GM23338 (cell line): ENCODE results near the gene TBC1D5. TPM values are rescaled to one million over a fixed set of nuclear protein-coding genes. Genes with fewer than 3 reads are reported as not detected.

Source experiments
- ATAC-seq: fragments of 200-7000 bp; cut with Tn5 transposase; 3 replicates; pipeline ENCODE4 v1.9.1; 2020
- DNase-seq: peaks from one replicate; pipeline ENCODE4 v3.0.0-alpha.2; 2015; ENCODE audit warnings: low spot score
- H2AFZ ChIP-seq: fragments of 200-600 bp; sonication (generic); 2 replicates; pipeline ENCODE4 v1.8.0; 2016; ENCODE audit warnings: antibody characterized with exemption, mild to moderate bottlenecking, moderate library complexity
- H3F3A ChIP-seq: fragments of 200-600 bp; sonication (generic); replicated peaks from 2 replicates; pipeline ENCODE4 v1.8.0; 2017; ENCODE audit warnings: antibody characterized with exemption, mixed run types, low read depth
- H3K27ac ChIP-seq: fragments of 200-600 bp; sonication (generic); 2 replicates; pipeline ENCODE4 v1.6.1; 2016; ENCODE audit warnings: low read depth
- H3K27me3 ChIP-seq: fragments of 200-600 bp; sonication (generic); 2 replicates; pipeline ENCODE4 v1.8.0; 2016; ENCODE audit warnings: mild to moderate bottlenecking, mixed run types, moderate library complexity; ENCODE audit not compliant: insufficient read depth
- H3K36me3 ChIP-seq: fragments of 200-600 bp; sonication (generic); 2 replicates; pipeline ENCODE4 v1.8.0; 2016; ENCODE audit warnings: mild to moderate bottlenecking; ENCODE audit not compliant: insufficient read depth
- H3K4me1 ChIP-seq: fragments of 200-600 bp; sonication (generic); 2 replicates; pipeline ENCODE4 v1.8.0; 2016; ENCODE audit warnings: mild to moderate bottlenecking, moderate library complexity; ENCODE audit not compliant: insufficient read depth
- H3K4me2 ChIP-seq: fragments of 200-600 bp; sonication (generic); 2 replicates; pipeline ENCODE4 v1.7.1; 2017; ENCODE audit warnings: mixed run types
- H3K4me3 ChIP-seq: fragments of 200-600 bp; sonication (generic); 2 replicates; pipeline ENCODE4 v1.6.1; 2016; ENCODE audit warnings: mixed run types
- H3K79me2 ChIP-seq: fragments of 200-600 bp; sonication (generic); replicated peaks from 2 replicates; pipeline ENCODE4 v1.8.0; 2017; ENCODE audit warnings: mild to moderate bottlenecking; ENCODE audit not compliant: insufficient read depth
- H3K9me2 ChIP-seq: fragments of 200-600 bp; sonication (generic); 2 replicates; pipeline ENCODE4 v1.8.0; 2017; ENCODE audit not compliant: insufficient read depth
- H4K20me1 ChIP-seq: fragments of 200-600 bp; sonication (generic); replicated peaks from 2 replicates; pipeline ENCODE4 v1.8.0; 2017; ENCODE audit warnings: mild to moderate bottlenecking; ENCODE audit not compliant: insufficient read depth
- H3K27ac Mint-ChIP-seq: 2 replicates; pipeline ENCODE4 v1.8.0; 2020; ENCODE audit warnings: inconsistent platforms, mild to moderate bottlenecking, moderate library complexity, mixed read lengths
- H3K27me3 Mint-ChIP-seq: 3 replicates; pipeline ENCODE4 v1.8.0; 2022; ENCODE audit warnings: low read depth, mild to moderate bottlenecking, moderate library complexity, mixed read lengths, inconsistent platforms; ENCODE audit not compliant: insufficient read depth, poor library complexity
- H3K36me3 Mint-ChIP-seq: 3 replicates; pipeline ENCODE4 v1.8.0; 2021; ENCODE audit warnings: low read depth, mild to moderate bottlenecking, inconsistent platforms, moderate library complexity, mixed read lengths
- H3K4me1 Mint-ChIP-seq: 3 replicates; pipeline ENCODE4 v1.8.0; 2020; ENCODE audit warnings: mild to moderate bottlenecking, inconsistent platforms, mixed read lengths
- H3K4me3 Mint-ChIP-seq: 3 replicates; pipeline ENCODE4 v1.8.0; 2021; ENCODE audit warnings: moderate library complexity, mild to moderate bottlenecking, inconsistent platforms, mixed read lengths
- H3K9me3 Mint-ChIP-seq: 3 replicates; pipeline ENCODE4 v1.8.0; 2020; ENCODE audit warnings: moderate library complexity, mild to moderate bottlenecking, inconsistent platforms, mixed read lengths
- CREB1 ChIP-seq: fragments of 250-450 bp; sonication (Bioruptor Pico); IDR thresholded peaks from 2 replicates; pipeline ENCODE4 v1.5.0; 2020; ENCODE audit warnings: low read depth, mild to moderate bottlenecking, moderate library complexity
- EZH2 ChIP-seq: fragments of 200-600 bp; sonication (generic); IDR thresholded peaks from one replicate; pipeline ENCODE4 v1.8.0; 2017; ENCODE audit warnings: antibody characterized with exemption, mild to moderate bottlenecking, low read depth; ENCODE audit not compliant: unreplicated experiment
- EZH2phosphoT487 ChIP-seq: fragments of 200-600 bp; sonication (generic); IDR thresholded peaks from one replicate; pipeline ENCODE4 v1.8.1; 2018; ENCODE audit warnings: antibody characterized with exemption; ENCODE audit not compliant: unreplicated experiment
- NANOG ChIP-seq: IDR thresholded peaks from 2 replicates; pipeline ENCODE4 v1.6.1; 2016; ENCODE audit warnings: antibody characterized with exemption, borderline replicate concordance
- POLR2AphosphoS5 ChIP-seq: IDR thresholded peaks from 2 replicates; pipeline ENCODE4 v1.6.1; 2016; ENCODE audit warnings: antibody characterized with exemption, low read depth
- STAT1 ChIP-seq: IDR thresholded peaks from one replicate; pipeline ENCODE4 v1.6.1; 2016; ENCODE audit warnings: antibody characterized with exemption; ENCODE audit not compliant: unreplicated experiment
- ZNF114 ChIP-seq: fragments of 250-450 bp; sonication (Bioruptor Pico); IDR thresholded peaks from 2 replicates; pipeline ENCODE4 v1.5.0; 2020; ENCODE audit warnings: mild to moderate bottlenecking, moderate library complexity
- ZNF331 ChIP-seq: fragments of 250-450 bp; sonication (Bioruptor Pico); IDR thresholded peaks from 2 replicates; pipeline ENCODE4 v1.5.0; 2020; ENCODE audit warnings: low read depth, mild to moderate bottlenecking, moderate library complexity
- polyA plus RNA-seq: library from polyadenylated mRNA; unstranded; fragments of >200 nt; fragmentation: Nextera tagmentation; extraction: Ambion mirVana; gene quantifications from 2 replicates; pipeline ENCODE4 v1.2.1, GENCODE V29; 2016
- total RNA-seq: library from RNA; depleted of rRNA; stranded (reverse); fragments of >200 nt; shearing (Covaris generic); gene quantifications from 2 replicates; pipeline ENCODE4 v1.2.3, GENCODE V29; 2014
- TF ChIP-seq, protein P1 (sequence below): fragments of 250-450 bp; sonication (Bioruptor Pico); IDR thresholded peaks from 2 replicates; pipeline ENCODE4 v1.5.0; 2020; ENCODE audit warnings: mild to moderate bottlenecking, moderate library complexity
- TF ChIP-seq, protein P2 (sequence below), 2 experiments: fragments of 200-600 bp in 1 of 2; sonication (generic) in 1 of 2; conservative IDR thresholded peaks; 2 replicates each; pipeline versions ENCODE4 v1.5.1 to v1.6.1; 2016 to 2017; ENCODE audit warnings: antibody characterized with exemption in 2 of 2, low read depth in 2 of 2, mild to moderate bottlenecking in 2 of 2, moderate library complexity in 1 of 2
- TF ChIP-seq, protein P3 (sequence below): IDR thresholded peaks from one replicate; pipeline ENCODE4 v1.6.1; 2018; ENCODE audit warnings: antibody characterized with exemption; ENCODE audit not compliant: unreplicated experiment

The TBC1D5 gene
- total and polyA plus RNA-seq, 2 experiments from 2014 or later = 21.8 to 48.1 TPM

DNA sequence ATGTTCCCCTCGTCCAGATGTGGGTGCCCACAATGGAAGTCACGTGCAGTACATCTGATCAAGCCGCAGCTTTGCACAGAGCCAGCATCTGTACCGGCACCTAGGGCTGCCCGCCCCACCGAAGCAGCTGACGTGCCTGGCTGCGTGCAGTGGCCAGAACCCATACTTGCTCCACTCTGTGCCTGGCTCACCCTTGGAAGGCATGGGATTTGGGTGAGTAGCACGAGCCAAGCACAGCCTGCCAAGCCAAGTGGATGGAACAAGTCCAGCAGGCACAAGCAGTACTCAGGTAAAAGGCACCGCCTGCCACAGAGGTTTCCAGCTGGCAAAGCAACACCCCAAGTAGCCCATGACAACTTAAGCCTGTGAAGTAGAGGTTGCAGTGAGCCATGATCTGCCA, 261.3 kb downstream of the TBC1D5 start (continued):
- TF ChIP-seq, protein P1, sequence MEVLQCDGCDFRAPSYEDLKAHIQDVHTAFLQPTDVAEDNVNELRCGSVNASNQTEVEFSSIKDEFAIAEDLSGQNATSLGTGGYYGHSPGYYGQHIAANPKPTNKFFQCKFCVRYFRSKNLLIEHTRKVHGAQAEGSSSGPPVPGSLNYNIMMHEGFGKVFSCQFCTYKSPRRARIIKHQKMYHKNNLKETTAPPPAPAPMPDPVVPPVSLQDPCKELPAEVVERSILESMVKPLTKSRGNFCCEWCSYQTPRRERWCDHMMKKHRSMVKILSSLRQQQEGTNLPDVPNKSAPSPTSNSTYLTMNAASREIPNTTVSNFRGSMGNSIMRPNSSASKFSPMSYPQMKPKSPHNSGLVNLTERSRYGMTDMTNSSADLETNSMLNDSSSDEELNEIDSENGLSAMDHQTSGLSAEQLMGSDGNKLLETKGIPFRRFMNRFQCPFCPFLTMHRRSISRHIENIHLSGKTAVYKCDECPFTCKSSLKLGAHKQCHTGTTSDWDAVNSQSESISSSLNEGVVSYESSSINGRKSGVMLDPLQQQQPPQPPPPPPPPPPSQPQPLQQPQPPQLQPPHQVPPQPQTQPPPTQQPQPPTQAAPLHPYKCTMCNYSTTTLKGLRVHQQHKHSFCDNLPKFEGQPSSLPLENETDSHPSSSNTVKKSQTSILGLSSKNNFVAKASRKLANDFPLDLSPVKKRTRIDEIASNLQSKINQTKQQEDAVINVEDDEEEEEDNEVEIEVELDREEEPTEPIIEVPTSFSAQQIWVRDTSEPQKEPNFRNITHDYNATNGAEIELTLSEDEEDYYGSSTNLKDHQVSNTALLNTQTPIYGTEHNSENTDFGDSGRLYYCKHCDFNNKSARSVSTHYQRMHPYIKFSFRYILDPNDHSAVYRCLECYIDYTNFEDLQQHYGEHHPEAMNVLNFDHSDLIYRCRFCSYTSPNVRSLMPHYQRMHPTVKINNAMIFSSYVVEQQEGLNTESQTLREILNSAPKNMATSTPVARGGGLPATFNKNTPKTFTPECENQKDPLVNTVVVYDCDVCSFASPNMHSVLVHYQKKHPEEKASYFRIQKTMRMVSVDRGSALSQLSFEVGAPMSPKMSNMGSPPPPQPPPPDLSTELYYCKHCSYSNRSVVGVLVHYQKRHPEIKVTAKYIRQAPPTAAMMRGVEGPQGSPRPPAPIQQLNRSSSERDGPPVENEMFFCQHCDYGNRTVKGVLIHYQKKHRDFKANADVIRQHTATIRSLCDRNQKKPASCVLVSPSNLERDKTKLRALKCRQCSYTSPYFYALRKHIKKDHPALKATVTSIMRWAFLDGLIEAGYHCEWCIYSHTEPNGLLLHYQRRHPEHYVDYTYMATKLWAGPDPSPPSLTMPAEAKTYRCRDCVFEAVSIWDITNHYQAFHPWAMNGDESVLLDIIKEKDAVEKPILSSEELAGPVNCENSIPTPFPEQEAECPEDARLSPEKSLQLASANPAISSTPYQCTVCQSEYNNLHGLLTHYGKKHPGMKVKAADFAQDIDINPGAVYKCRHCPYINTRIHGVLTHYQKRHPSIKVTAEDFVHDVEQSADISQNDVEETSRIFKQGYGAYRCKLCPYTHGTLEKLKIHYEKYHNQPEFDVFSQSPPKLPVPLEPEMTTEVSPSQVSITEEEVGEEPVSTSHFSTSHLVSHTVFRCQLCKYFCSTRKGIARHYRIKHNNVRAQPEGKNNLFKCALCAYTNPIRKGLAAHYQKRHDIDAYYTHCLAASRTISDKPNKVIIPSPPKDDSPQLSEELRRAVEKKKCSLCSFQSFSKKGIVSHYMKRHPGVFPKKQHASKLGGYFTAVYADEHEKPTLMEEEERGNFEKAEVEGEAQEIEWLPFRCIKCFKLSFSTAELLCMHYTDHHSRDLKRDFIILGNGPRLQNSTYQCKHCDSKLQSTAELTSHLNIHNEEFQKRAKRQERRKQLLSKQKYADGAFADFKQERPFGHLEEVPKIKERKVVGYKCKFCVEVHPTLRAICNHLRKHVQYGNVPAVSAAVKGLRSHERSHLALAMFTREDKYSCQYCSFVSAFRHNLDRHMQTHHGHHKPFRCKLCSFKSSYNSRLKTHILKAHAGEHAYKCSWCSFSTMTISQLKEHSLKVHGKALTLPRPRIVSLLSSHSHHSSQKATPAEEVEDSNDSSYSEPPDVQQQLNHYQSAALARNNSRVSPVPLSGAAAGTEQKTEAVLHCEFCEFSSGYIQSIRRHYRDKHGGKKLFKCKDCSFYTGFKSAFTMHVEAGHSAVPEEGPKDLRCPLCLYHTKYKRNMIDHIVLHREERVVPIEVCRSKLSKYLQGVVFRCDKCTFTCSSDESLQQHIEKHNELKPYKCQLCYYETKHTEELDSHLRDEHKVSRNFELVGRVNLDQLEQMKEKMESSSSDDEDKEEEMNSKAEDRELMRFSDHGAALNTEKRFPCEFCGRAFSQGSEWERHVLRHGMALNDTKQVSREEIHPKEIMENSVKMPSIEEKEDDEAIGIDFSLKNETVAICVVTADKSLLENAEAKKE (CRISPR knock-in tag) = no peak
- TF ChIP-seq ZNF114 (CRISPR knock-in tag) = no peak

DNA sequence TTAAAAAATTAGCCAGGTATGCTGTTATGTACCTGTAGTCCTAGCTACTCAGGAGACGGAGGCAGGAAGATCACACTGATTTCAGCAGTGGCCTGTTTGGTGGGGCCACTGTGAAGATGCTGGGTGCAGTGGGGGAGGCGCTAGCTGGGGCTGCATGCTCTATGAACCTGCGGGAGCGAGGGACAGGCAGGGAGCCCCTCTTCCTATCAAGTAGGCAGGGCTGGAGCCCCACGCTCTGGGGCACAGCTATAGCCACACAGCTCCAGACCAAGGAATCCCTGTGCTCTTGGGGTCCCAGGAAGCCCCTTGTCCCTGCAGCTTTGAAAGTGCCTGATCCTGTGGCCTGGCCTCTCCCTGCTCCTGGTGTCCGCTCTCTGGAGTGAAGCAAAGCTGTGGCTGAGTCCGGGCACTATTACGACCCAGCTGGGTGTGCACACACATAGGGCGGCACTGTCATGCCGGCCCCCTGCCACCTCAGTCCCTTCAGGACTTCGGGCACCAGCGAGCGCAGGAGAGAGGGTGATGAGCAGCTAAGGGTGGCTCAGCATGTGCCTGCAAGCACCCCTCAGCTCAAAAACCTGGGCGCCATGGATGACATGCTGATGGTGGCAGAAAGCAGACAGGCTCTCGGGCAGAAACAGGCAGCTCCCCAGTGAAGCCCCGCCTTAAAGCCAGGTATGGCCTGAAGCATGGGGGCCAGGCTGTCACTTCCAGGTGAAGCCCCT, 262.6 kb downstream of the TBC1D5 start:
- Histone ChIP-seq H2AFZ (no peak overlapping the region), H4K20me1 (no peaks in the 10 kb centered on the region), H3K36me3 (no peaks in the 10 kb centered on the region), H3K4me3 (no peak overlapping the region), H3F3A (no peaks in the 10 kb centered on the region), H3K4me1 (peaks cover 6% of the 10 kb centered on the region), H3K79me2 (no peaks in the 10 kb centered on the region), H3K27ac (no peak overlapping the region), H3K27me3 (no peaks in the 10 kb centered on the region), H3K4me2 (no peak overlapping the region), H3K9me2 (no peaks in the 10 kb centered on the region)
- Mint-ChIP-seq H3K36me3 (peaks cover 12% of the 10 kb centered on the region; the same call in 2 of the 3 replicates), H3K27ac (no peak overlapping the region), H3K9me3 (peaks cover 11% of the 10 kb centered on the region), H3K4me1 (peaks cover 12% of the 10 kb centered on the region; the same call in 2 of the 3 replicates), H3K27me3 (peaks cover 2% of the 10 kb centered on the region), H3K4me3 (no peak overlapping the region)
- no peak for DNase-seq
- no peak for ATAC-seq
- TF ChIP-seq NANOG (no peak), POLR2AphosphoS5 (no peak), ZNF331 (no peak), EZH2phosphoT487 (no peak), STAT1 (no peak), EZH2 (no peak), CREB1 (CRISPR knock-in tag) (no peak), ZNF114 (CRISPR knock-in tag) (no peak)
- TF ChIP-seq, protein P2, sequence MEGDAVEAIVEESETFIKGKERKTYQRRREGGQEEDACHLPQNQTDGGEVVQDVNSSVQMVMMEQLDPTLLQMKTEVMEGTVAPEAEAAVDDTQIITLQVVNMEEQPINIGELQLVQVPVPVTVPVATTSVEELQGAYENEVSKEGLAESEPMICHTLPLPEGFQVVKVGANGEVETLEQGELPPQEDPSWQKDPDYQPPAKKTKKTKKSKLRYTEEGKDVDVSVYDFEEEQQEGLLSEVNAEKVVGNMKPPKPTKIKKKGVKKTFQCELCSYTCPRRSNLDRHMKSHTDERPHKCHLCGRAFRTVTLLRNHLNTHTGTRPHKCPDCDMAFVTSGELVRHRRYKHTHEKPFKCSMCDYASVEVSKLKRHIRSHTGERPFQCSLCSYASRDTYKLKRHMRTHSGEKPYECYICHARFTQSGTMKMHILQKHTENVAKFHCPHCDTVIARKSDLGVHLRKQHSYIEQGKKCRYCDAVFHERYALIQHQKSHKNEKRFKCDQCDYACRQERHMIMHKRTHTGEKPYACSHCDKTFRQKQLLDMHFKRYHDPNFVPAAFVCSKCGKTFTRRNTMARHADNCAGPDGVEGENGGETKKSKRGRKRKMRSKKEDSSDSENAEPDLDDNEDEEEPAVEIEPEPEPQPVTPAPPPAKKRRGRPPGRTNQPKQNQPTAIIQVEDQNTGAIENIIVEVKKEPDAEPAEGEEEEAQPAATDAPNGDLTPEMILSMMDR (conservative IDR thresholded peaks at IDR 0.05; ENCODE audit: low read depth in 2 of 2) = no peak
- TF ChIP-seq, protein P3, sequence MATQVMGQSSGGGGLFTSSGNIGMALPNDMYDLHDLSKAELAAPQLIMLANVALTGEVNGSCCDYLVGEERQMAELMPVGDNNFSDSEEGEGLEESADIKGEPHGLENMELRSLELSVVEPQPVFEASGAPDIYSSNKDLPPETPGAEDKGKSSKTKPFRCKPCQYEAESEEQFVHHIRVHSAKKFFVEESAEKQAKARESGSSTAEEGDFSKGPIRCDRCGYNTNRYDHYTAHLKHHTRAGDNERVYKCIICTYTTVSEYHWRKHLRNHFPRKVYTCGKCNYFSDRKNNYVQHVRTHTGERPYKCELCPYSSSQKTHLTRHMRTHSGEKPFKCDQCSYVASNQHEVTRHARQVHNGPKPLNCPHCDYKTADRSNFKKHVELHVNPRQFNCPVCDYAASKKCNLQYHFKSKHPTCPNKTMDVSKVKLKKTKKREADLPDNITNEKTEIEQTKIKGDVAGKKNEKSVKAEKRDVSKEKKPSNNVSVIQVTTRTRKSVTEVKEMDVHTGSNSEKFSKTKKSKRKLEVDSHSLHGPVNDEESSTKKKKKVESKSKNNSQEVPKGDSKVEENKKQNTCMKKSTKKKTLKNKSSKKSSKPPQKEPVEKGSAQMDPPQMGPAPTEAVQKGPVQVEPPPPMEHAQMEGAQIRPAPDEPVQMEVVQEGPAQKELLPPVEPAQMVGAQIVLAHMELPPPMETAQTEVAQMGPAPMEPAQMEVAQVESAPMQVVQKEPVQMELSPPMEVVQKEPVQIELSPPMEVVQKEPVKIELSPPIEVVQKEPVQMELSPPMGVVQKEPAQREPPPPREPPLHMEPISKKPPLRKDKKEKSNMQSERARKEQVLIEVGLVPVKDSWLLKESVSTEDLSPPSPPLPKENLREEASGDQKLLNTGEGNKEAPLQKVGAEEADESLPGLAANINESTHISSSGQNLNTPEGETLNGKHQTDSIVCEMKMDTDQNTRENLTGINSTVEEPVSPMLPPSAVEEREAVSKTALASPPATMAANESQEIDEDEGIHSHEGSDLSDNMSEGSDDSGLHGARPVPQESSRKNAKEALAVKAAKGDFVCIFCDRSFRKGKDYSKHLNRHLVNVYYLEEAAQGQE = no peak
